Bone marrow (tissue), 2 donors: ENCODE measurements around the gene REEP6.
"Not testable (repeated sequence)": the region's sequence is repeated elsewhere in the genome, so short reads cannot be mapped to it uniquely, and the experiment has no call there.

Experiments used
- DNase-seq, 2 donors: peaks; one replicate each; lab custom pipeline; 2025; lab: John Stamatoyannopoulos, UW

Gene REEP6

GRCh38 chr19:1507763-1508506 lies 17.0 kb downstream of the REEP6 start:
- DNase-seq = peak; percentile 65 to 74

GRCh38 chr19:1508507-1508856 lies 17.5 kb downstream of the REEP6 start:
- no peak for DNase-seq

- DNase-seq = no peak
These were observed 18.8 kb downstream of the REEP6 start for GRCh38 chr19:1509602-1510441.

GRCh38 chr19:1510442-1510806 lies 19.4 kb downstream of the REEP6 start:
- DNase-seq = no peak

- no peak for DNase-seq
These were observed 19.8 kb downstream of the REEP6 start for GRCh38 chr19:1510807-1511206.

- DNase-seq = no peak
These were observed 20.6 kb downstream of the REEP6 start for GRCh38 chr19:1511318-1512317.

- peak in 1 of 2 donors; percentile 3 for DNase-seq
These were observed 21.9 kb downstream of the REEP6 start, which contains the start of gene ADAMTSL5 for GRCh38 chr19:1512671-1513498. ADAMTSL5 (minus strand) TSS chr19:1513019; CDS start chr19:1510943, 2,076 bp downstream.

- peak; percentile 16 to 43 for DNase-seq
These were observed 22.7 kb downstream of the REEP6 start for GRCh38 chr19:1513499-1514294.

- no peak for DNase-seq
These were observed 23.3 kb downstream of the REEP6 start for GRCh38 chr19:1514295-1514661.

- DNase-seq = no peak
These were observed 24.2 kb downstream of the REEP6 start for GRCh38 chr19:1514986-1515721.

GRCh38 chr19:1516395-1516753 lies 25.4 kb downstream of the REEP6 start:
- DNase-seq = no peak

- DNase-seq = no peak
These were observed 27.5 kb downstream of the REEP6 start for GRCh38 chr19:1518471-1518870.

- not testable (repeated sequence) for DNase-seq
These were observed 28.8 kb downstream of the REEP6 start for GRCh38 chr19:1519802-1520201.

- DNase-seq = no peak
These were observed 29.3 kb downstream of the REEP6 start for GRCh38 chr19:1520203-1520780.

GRCh38 chr19:1521636-1522035 lies 30.7 kb downstream of the REEP6 start:
- no peak for DNase-seq

- no peak for DNase-seq
These were observed 31.1 kb downstream of the REEP6 start for GRCh38 chr19:1522061-1522460.

- no peak for DNase-seq
These were observed 31.9 kb downstream of the REEP6 start for GRCh38 chr19:1522838-1523237.

GRCh38 chr19:1523412-1524286 lies 32.7 kb downstream of the REEP6 start, which contains the start of gene PLK5:
PLK5 (plus strand) TSS chr19:1524077; CDS start chr19:1526997, 2,920 bp downstream.
- no peak for DNase-seq
